H1 (cell line): ENCODE data around the gene UNK. TPM values are rescaled to one million over a fixed set of nuclear protein-coding genes. Genes with fewer than 3 reads are reported as not detected.

Experiments used
- CTCF ChIA-PET: fragments of 300-600 bp; sonication (Branson Sonifier 250); formaldehyde crosslinking; loops from one replicate; lab custom pipeline; 2021; ENCODE audit not compliant: partially characterized antibody; lab: Charles Lee
- POLR2A ChIA-PET: fragments of 300-600 bp; sonication (Branson Sonifier 250); formaldehyde crosslinking; loops from one replicate; lab custom pipeline; 2021; ENCODE audit warnings: inconsistent platforms; ENCODE audit not compliant: partially characterized antibody; lab: Charles Lee
- DNase-seq, 2 experiments: peaks; one replicate each; pipeline versions ENCODE4 v3.0.0 to v3.0.0-alpha.2; 2010 to 2022; ENCODE audit warnings: low spot score in 2 of 2, low read depth in 1 of 2, mixed read lengths in 1 of 2
- FAIRE-seq: peaks from 2 replicates; lab custom pipeline; 2011; peaks lifted over from hg19 to GRCh38; lab: Jason Lieb, UNC
- H2AFZ ChIP-seq: 2 replicates; pipeline ENCODE4 v1.8.1; 2012; ENCODE audit warnings: low read length, inconsistent platforms
- H2AK5ac ChIP-seq: 2 replicates; pipeline ENCODE4 v1.6.1; 2013; ENCODE audit warnings: low read depth, low read length
- H2BK120ac ChIP-seq: replicated peaks from 2 replicates; pipeline ENCODE3; 2013; ENCODE audit warnings: low read depth, low read length, inconsistent platforms
- H2BK12ac ChIP-seq: 2 replicates; pipeline ENCODE4 v1.6.1; 2013; ENCODE audit warnings: low read depth, low read length
- H2BK15ac ChIP-seq: 2 replicates; pipeline ENCODE4 v1.6.1; 2013; ENCODE audit warnings: low read length
- H2BK20ac ChIP-seq: 2 replicates; pipeline ENCODE4 v1.6.1; 2013; ENCODE audit warnings: low read length
- H2BK5ac ChIP-seq: 2 replicates; pipeline ENCODE4 v1.6.1; 2013; ENCODE audit warnings: low read depth, low read length
- H3K14ac ChIP-seq: 2 replicates; pipeline ENCODE4 v1.6.1; 2013; ENCODE audit warnings: inconsistent platforms; ENCODE audit not compliant: insufficient read length
- H3K18ac ChIP-seq: 2 replicates; pipeline ENCODE4 v1.6.1; 2013; ENCODE audit warnings: low read length; ENCODE audit errors: extremely low read depth
- H3K23ac ChIP-seq: 2 replicates; pipeline ENCODE4 v1.6.1; 2013; ENCODE audit warnings: inconsistent platforms; ENCODE audit not compliant: insufficient read length
- H3K23me2 ChIP-seq: 2 replicates; pipeline ENCODE4 v1.6.1; 2013; ENCODE audit warnings: low read depth, low read length
- H3K27ac ChIP-seq: 2 replicates; pipeline ENCODE4 v1.6.1; 2011; ENCODE audit warnings: low read depth, low read length, inconsistent platforms
- H3K27me3 ChIP-seq, 4 experiments: replicated peaks in 1 of 4; 1 replicate in 1 of 4; 2 replicates in 3 of 4; pipeline versions ENCODE4 v1.6.1 to v1.8.1; 2011 to 2013; ENCODE audit warnings: low read length in 3 of 4, mild to moderate bottlenecking in 3 of 4, inconsistent platforms in 2 of 4, mixed read lengths in 2 of 4, moderate library complexity in 1 of 4; ENCODE audit not compliant: control insufficient read depth in 3 of 4, insufficient read depth in 3 of 4; ENCODE audit errors: extremely low read depth in 1 of 4
- H3K36me3 ChIP-seq, 4 experiments: 2 replicates each; pipeline versions ENCODE4 v1.6.1 to v1.8.1; 2011 to 2013; ENCODE audit warnings: mild to moderate bottlenecking in 4 of 4, low read length in 3 of 4, moderate library complexity in 2 of 4, control low read depth in 1 of 4, inconsistent platforms in 1 of 4; ENCODE audit not compliant: insufficient read depth in 4 of 4, control insufficient read depth in 2 of 4
- H3K4ac ChIP-seq: replicated peaks from 2 replicates; pipeline ENCODE3; 2013; ENCODE audit warnings: low read length, low read depth, mixed read lengths, inconsistent platforms; ENCODE audit not compliant: insufficient read length
- H3K4me1 ChIP-seq, 4 experiments: replicated peaks in 1 of 4; 1 replicate in 1 of 4; 2 replicates in 3 of 4; pipeline versions ENCODE4 v1.6.1 to v1.8.1; 2011 to 2013; ENCODE audit warnings: low read length in 3 of 4, inconsistent platforms in 2 of 4, mixed read lengths in 1 of 4; ENCODE audit not compliant: insufficient read depth in 4 of 4, control insufficient read depth in 3 of 4
- H3K4me2 ChIP-seq, 2 experiments: 2 replicates each; pipeline versions ENCODE4 v1.6.1 to v1.8.1; 2011 to 2013; ENCODE audit warnings: low read depth in 2 of 2, low read length in 2 of 2, control low read depth in 1 of 2, inconsistent platforms in 1 of 2, mild to moderate bottlenecking in 1 of 2; ENCODE audit not compliant: insufficient read depth in 1 of 2
- H3K4me3 ChIP-seq, 4 experiments: fragments of 200-600, 300-600 bp in 1 of 4; sonication (generic), shearing (Covaris generic), sonication (Bioruptor Twin) in 1 of 4; 2 replicates each; pipeline versions ENCODE4 v1.5.1 to v1.8.1; 2011 to 2016; ENCODE audit warnings: low read length in 4 of 4, low read depth in 3 of 4, control low read depth in 2 of 4, inconsistent platforms in 2 of 4, mild to moderate bottlenecking in 2 of 4, mixed read lengths in 1 of 4, moderate library complexity in 1 of 4; ENCODE audit not compliant: insufficient read depth in 2 of 4; ENCODE audit errors: extremely low read depth in 1 of 4
- H3K56ac ChIP-seq: replicated peaks from 2 replicates; pipeline ENCODE3; 2013; ENCODE audit warnings: low read depth, mild to moderate bottlenecking, mixed read lengths, low read length, inconsistent platforms; ENCODE audit not compliant: insufficient read length
- H3K79me1 ChIP-seq: 2 replicates; pipeline ENCODE4 v1.6.1; 2013; ENCODE audit warnings: low read depth, low read length, control low read depth
- H3K79me2 ChIP-seq, 2 experiments: 2 replicates each; pipeline versions ENCODE4 v1.6.1 to v1.8.1; 2012 to 2013; ENCODE audit warnings: low read length in 2 of 2, mild to moderate bottlenecking in 2 of 2, inconsistent platforms in 1 of 2; ENCODE audit not compliant: insufficient read depth in 2 of 2, control insufficient read depth in 1 of 2
- H3K9ac ChIP-seq, 4 experiments: replicated peaks in 1 of 4; 1 replicate in 1 of 4; 2 replicates in 3 of 4; pipeline versions ENCODE4 v1.6.1 to v1.8.1; 2011 to 2013; ENCODE audit warnings: low read depth in 3 of 4, low read length in 3 of 4, control low read depth in 2 of 4, mild to moderate bottlenecking in 2 of 4, moderate library complexity in 2 of 4, inconsistent platforms in 1 of 4; ENCODE audit errors: extremely low read depth in 1 of 4
- H3K9me3 ChIP-seq, 2 experiments: 2 replicates each; pipeline versions ENCODE4 v1.6.1 to v1.8.1; 2012 to 2013; ENCODE audit warnings: mild to moderate bottlenecking in 2 of 2, moderate library complexity in 2 of 2, control low read depth in 1 of 2, inconsistent platforms in 1 of 2, low read depth in 1 of 2, low read length in 1 of 2, mixed read lengths in 1 of 2; ENCODE audit not compliant: insufficient read depth in 2 of 2
- H4K20me1 ChIP-seq, 2 experiments: replicated peaks in 1 of 2; 2 replicates each; pipeline versions ENCODE3 to v1.8.1; 2011 to 2013; ENCODE audit warnings: inconsistent platforms in 2 of 2, low read length in 2 of 2, mild to moderate bottlenecking in 1 of 2; ENCODE audit not compliant: insufficient read depth in 2 of 2, control insufficient read depth in 1 of 2
- H4K5ac ChIP-seq: 2 replicates; pipeline ENCODE4 v1.6.1; 2013; ENCODE audit warnings: low read length, low read depth, mixed read lengths, inconsistent platforms; ENCODE audit not compliant: insufficient read length
- H4K8ac ChIP-seq: 2 replicates; pipeline ENCODE4 v1.8.0; 2013; ENCODE audit warnings: mild to moderate bottlenecking, moderate library complexity, low read length, inconsistent platforms; ENCODE audit not compliant: insufficient read depth; ENCODE audit errors: extremely low read depth
- H4K91ac ChIP-seq: replicated peaks from 2 replicates; pipeline ENCODE3; 2013; ENCODE audit warnings: low read length, mixed read lengths, inconsistent platforms; ENCODE audit not compliant: insufficient read length
- BRCA1 ChIP-seq: IDR thresholded peaks from 2 replicates; pipeline ENCODE4 v1.6.1; 2012; ENCODE audit warnings: low read depth, low read length, improper control_type of control experiment
- CEBPB ChIP-seq: IDR thresholded peaks from 2 replicates; pipeline ENCODE4 v1.6.1; 2012; ENCODE audit warnings: low read depth, low read length
- CREB1 ChIP-seq: IDR thresholded peaks from 2 replicates; pipeline ENCODE4 v1.6.1; 2012; ENCODE audit warnings: inconsistent platforms
- EGR1 ChIP-seq: IDR thresholded peaks from 2 replicates; pipeline ENCODE4 v1.6.1; 2011; ENCODE audit warnings: low read depth, low read length, borderline replicate concordance
- FOSL1 ChIP-seq: IDR thresholded peaks from 2 replicates; pipeline ENCODE4 v1.6.1; 2011; ENCODE audit warnings: mild to moderate bottlenecking, low read depth, low read length, moderate library complexity; ENCODE audit not compliant: insufficient read depth
- JUN ChIP-seq: IDR thresholded peaks from 2 replicates; pipeline ENCODE4 v1.6.1; 2011; ENCODE audit warnings: low read depth, mild to moderate bottlenecking, improper control_type of control experiment, low read length
- KDM4A ChIP-seq: IDR thresholded peaks from one replicate; pipeline ENCODE4 v1.7.1; 2012; ENCODE audit warnings: low read depth, mild to moderate bottlenecking, moderate library complexity, low read length, inconsistent platforms; ENCODE audit not compliant: severe bottlenecking
- MAFK ChIP-seq: IDR thresholded peaks from 2 replicates; pipeline ENCODE4 v1.6.1; 2012; ENCODE audit warnings: low read depth, mild to moderate bottlenecking, improper control_type of control experiment, low read length
- POLR2A ChIP-seq, 2 experiments: IDR thresholded peaks; 1 replicate in 1 of 2; 2 replicates in 1 of 2; pipeline ENCODE4 v1.6.1; 2011; ENCODE audit warnings: low read depth in 2 of 2, low read length in 2 of 2, mild to moderate bottlenecking in 2 of 2; ENCODE audit errors: control extremely low read depth in 1 of 2
- RFX5 ChIP-seq: IDR thresholded peaks from 2 replicates; pipeline ENCODE4 v1.6.1; 2011; ENCODE audit warnings: low read depth, low read length, improper control_type of control experiment, borderline replicate concordance
- RXRA ChIP-seq: IDR thresholded peaks from 2 replicates; pipeline ENCODE4 v1.6.1; 2011; ENCODE audit warnings: low read depth, mild to moderate bottlenecking, low read length, moderate library complexity; ENCODE audit not compliant: insufficient read depth
- SIRT6 ChIP-seq: IDR thresholded peaks from one replicate; pipeline ENCODE4 v1.7.1; 2012; ENCODE audit warnings: low read length, inconsistent platforms
- SUZ12 ChIP-seq: fragments of 200-600 bp; sonication (generic); IDR thresholded peaks from 2 replicates; pipeline ENCODE4 v1.6.1; 2012; ENCODE audit warnings: mild to moderate bottlenecking, inconsistent platforms, low read length, moderate library complexity, mixed read lengths
- WGBS, 2 experiments: shearing (Covaris generic) in 1 of 2; methylation state at CpG; one replicate each; pipeline versions ENCODE4 v1.1.6 to v1.1.7; 2013 to 2015; ENCODE audit warnings: low lambda C conversion rate in 2 of 2, mixed read lengths in 2 of 2, inconsistent platforms in 1 of 2, low coverage in 1 of 2, missing lambda C conversion rate in 1 of 2; ENCODE audit not compliant: insufficient replicate concordance in 2 of 2, insufficient coverage in 1 of 2, insufficient read length in 1 of 2; ENCODE audit errors: extremely low coverage in 1 of 2, missing lambda C conversion rate in 1 of 2; 5-methylcytosine and 5-hydroxymethylcytosine counted together
- polyA plus RNA-seq, 7 experiments: library from polyadenylated mRNA; depleted of rRNA in 3 of 7; stranded (reverse) in 5 of 7; unstranded in 2 of 7; fragments of >200 nt in 5 of 7; fragments of 200-250 nt in 2 of 7; gene quantifications; 1 replicate in 5 of 7; 2 replicates in 1 of 7; 4 replicates in 1 of 7; pipeline versions ENCODE4 v1.2.1 to v1.2.3, GENCODE V29; 2011 to 2013; ENCODE audit warnings: missing spikeins in 2 of 7, mixed read lengths in 2 of 7
- total RNA-seq: library from RNA; stranded (reverse); fragmentation: NEBNext Ultra II Directional; extraction: Animal tissue kit (Norgen Biotek cat#: 25700); gene quantifications from 2 replicates; pipeline ENCODE4 v1.2.1, GENCODE V29; 2021

The UNK gene
- total and polyA plus RNA-seq, 2 of the 8 experiments (the other 6 are each of a cell fraction or from before 2014, with no cell fraction given): 24.2 to 33.3 TPM

GRCh38 chr17:75776386-75777295 is 8.0 kb upstream of the UNK start:
- ChIA-PET POLR2A (interaction anchor here (0.6 to 8.5 kb wide), 32 partner anchors 9 to 250 kb away, joined by 3 to 425 read pairs (median 4); partner anchors contain the start of genes GALK1, ITGB4, RECQL5 and SAP30BP), CTCF (interaction anchor here (0.6 to 21.4 kb wide), 9 partner anchors 20 to 174 kb away, joined by 3 to 359 read pairs (median 6); partner anchors contain the start of gene GALK1)
- Histone ChIP-seq H2BK20ac (no peak overlapping the region), H3K4me3 (peak overlapping the region in 1 of 4 experiments; percentile 82; a peak in 2 of 8 replicates), H3K23me2 (no peaks in the 10 kb centered on the region), H2AK5ac (no peak overlapping the region), H2AFZ (no peak overlapping the region), H3K4me1 (peaks cover 0 to 4% (median 0%) of the 10 kb centered on the region in 4 experiments; a peak in 4 of 7 replicates), H3K18ac (no peak overlapping the region), H3K4me2 (no peak overlapping the region; a peak in 1 of 4 replicates), H3K9me3 (no peaks in the 10 kb centered on the region), H3K9ac (no peak overlapping the region), H3K27ac (no peak overlapping the region), H2BK5ac (no peak overlapping the region), H4K8ac (no peak overlapping the region), H3K14ac (no peak overlapping the region), H3K4ac (no peak overlapping the region), H3K79me2 (peaks cover 3 to 28% of the 10 kb centered on the region in 2 experiments; a peak in 3 of 4 replicates), H3K36me3 (peaks cover 0 to 29% (median 14%) of the 10 kb centered on the region in 4 experiments; a peak in 5 of 8 replicates), H4K91ac (no peak overlapping the region), H2BK15ac (no peak overlapping the region), H3K79me1 (no peaks in the 10 kb centered on the region), H4K5ac (no peak overlapping the region), H2BK12ac (no peak overlapping the region), H2BK120ac (no peak overlapping the region), H3K23ac (no peak overlapping the region), H3K27me3 (no peaks in the 10 kb centered on the region), H3K56ac (no peak overlapping the region), H4K20me1 (peaks cover 10 to 12% of the 10 kb centered on the region in 2 experiments)
- FAIRE-seq (no peak), DNase-seq (no peak)
- 90% methylated on average over 15 of the region's 15 CpGs; no CpG with 5 or more reads in 1 of the 2 experiments for WGBS, 2 experiments
- TF ChIP-seq BRCA1: no peak
- no peak for TF ChIP-seq CEBPB
- no peak for TF ChIP-seq MAFK
- TF ChIP-seq POLR2A (IDR thresholded peaks at IDR 0.05; ENCODE audit: control extremely low read depth in 1 of 2, low read depth in 2 of 2, low read length in 2 of 2): peak; percentile 56 to 90
- peak; percentile 81 for TF ChIP-seq SIRT6
- no peak for TF ChIP-seq SUZ12
- no peak for TF ChIP-seq FOSL1
- no peak for TF ChIP-seq RXRA
- TF ChIP-seq JUN: no peak
- no peak for TF ChIP-seq RFX5
- TF ChIP-seq EGR1: 0 out of 2 replicates have a peak, but pooled peaks have one; percentile 41
- no peak for TF ChIP-seq CREB1
- no peak for TF ChIP-seq KDM4A
